Thyroid gland (tissue), 4 donors: ENCODE data around the gene DKK1. TPM values are rescaled to one million over a fixed set of nuclear protein-coding genes. Genes with fewer than 3 reads are reported as not detected.

Experiments
- DNase-seq, 2 donors: peaks; one replicate each; pipeline ENCODE4 v3.0.0-alpha.2; 2019
- H3K27ac ChIP-seq, 3 donors: fragments of 200-600 bp; sonication (generic); 1 replicate in 2 of 3; 2 replicates in 1 of 3; pipeline ENCODE4 v1.5.1; 2016 to 2019; ENCODE audit warnings: mild to moderate bottlenecking in 1 of 3, moderate library complexity in 1 of 3
- H3K27me3 ChIP-seq: fragments of 200-600 bp; sonication (generic); one replicate; pipeline ENCODE4 v1.5.1; 2019
- H3K36me3 ChIP-seq, 2 donors: fragments of 200-600 bp; sonication (generic); one replicate each; pipeline ENCODE4 v1.5.1; 2016 to 2019
- H3K4me1 ChIP-seq, 2 donors: fragments of 200-600 bp; sonication (generic); one replicate each; pipeline ENCODE4 v1.5.1; 2017 to 2019
- H3K4me3 ChIP-seq, 3 donors: fragments of 200-600 bp; sonication (generic); replicated peaks in 1 of 3; 1 replicate in 2 of 3; 2 replicates in 1 of 3; pipeline ENCODE4 v1.5.1; 2016; ENCODE audit warnings: mild to moderate bottlenecking in 1 of 3
- H3K9me3 ChIP-seq: fragments of 200-600 bp; sonication (generic); one replicate; pipeline ENCODE4 v1.5.1; 2017
- CTCF ChIP-seq, 6 experiments: fragments of 200-600 bp in 3 of 6; fragments of 450-650 bp in 3 of 6; sonication (generic) in 3 of 6; IDR thresholded peaks; one replicate each; pipeline ENCODE4 v1.5.1; 2016 to 2019; ENCODE audit warnings: antibody characterized with exemption in 6 of 6, mild to moderate bottlenecking in 2 of 6, inconsistent platforms in 1 of 6, moderate library complexity in 1 of 6
- POLR2A ChIP-seq, 2 donors: fragments of 450-650 bp; IDR thresholded peaks; one replicate each; pipeline ENCODE4 v1.6.1; 2017; ENCODE audit warnings: antibody characterized with exemption in 2 of 2, mild to moderate bottlenecking in 2 of 2, moderate library complexity in 1 of 2
- WGBS, 2 donors: methylation state at CpG; one replicate each; pipeline ENCODE4 v1.1.5; 2017; 5-methylcytosine and 5-hydroxymethylcytosine counted together
- intact Hi-C: fragments of 100-400 bp; cut with DNase I; formaldehyde crosslinking; loops from one replicate; pipeline ENCODE4 v1.15.1; 2023
- total RNA-seq, 4 donors: library from RNA; depleted of rRNA; stranded (reverse); fragments of >200 nt; gene quantifications; one replicate each; pipeline ENCODE4 v1.2.3, GENCODE V29; 2016

Gene DKK1
- total RNA-seq, 4 donors from 2014 or later = 1.7 to 3.2 TPM; not detected in 2

GRCh38 chr10:52316001-52316400 lies 1.9 kb downstream of the DKK1 start:
- DNase-seq = no peak
- H3K4me3 ChIP-seq = no peak overlapping the region
- no peaks in the 10 kb centered on the region for H3K36me3 ChIP-seq
- no peak overlapping the region for H3K27ac ChIP-seq
- intact Hi-C loops = loop anchor here (10.0 kb wide), 1 partner anchor 169 kb away; no protein-coding TSS in a partner anchor
- WGBS, 2 donors = 73 to 86% methylated on average over 1 of the region's 1 CpG
- H3K27me3 ChIP-seq = no peaks in the 10 kb centered on the region
- H3K4me1 ChIP-seq = peaks cover 0 to 23% of the 10 kb centered on the region in 2 donors
- no peaks in the 10 kb centered on the region for H3K9me3 ChIP-seq
- TF ChIP-seq POLR2A (IDR thresholded peaks at IDR 0.05) (no peak), CTCF (IDR thresholded peaks at IDR 0.05) (no peak)

- Histone ChIP-seq H3K4me1 (peaks cover 0 to 23% of the 10 kb centered on the region in 2 donors), H3K9me3 (no peaks in the 10 kb centered on the region), H3K27me3 (no peaks in the 10 kb centered on the region), H3K27ac (no peak overlapping the region), H3K4me3 (no peak overlapping the region), H3K36me3 (no peaks in the 10 kb centered on the region)
- no peak for DNase-seq
- intact Hi-C loops = loop anchor here (10.0 kb wide), 1 partner anchor 168 kb away; no protein-coding TSS in a partner anchor
- WGBS, 2 donors = 78 to 80% methylated on average over 4 of the region's 4 CpGs
- no peak for TF ChIP-seq CTCF (IDR thresholded peaks at IDR 0.05)
Observed at GRCh38 chr10:52316500-52316899, 2.4 kb downstream of the DKK1 start.

GRCh38 chr10:52318136-52318701 lies 4.1 kb downstream of the DKK1 start:
- Histone ChIP-seq H3K36me3 (no peaks in the 10 kb centered on the region), H3K9me3 (no peaks in the 10 kb centered on the region), H3K27ac (no peak overlapping the region), H3K4me1 (peaks cover 0 to 18% of the 10 kb centered on the region in 2 donors), H3K4me3 (no peak overlapping the region), H3K27me3 (no peaks in the 10 kb centered on the region)
- DNase-seq = no peak
- TF ChIP-seq CTCF (IDR thresholded peaks at IDR 0.05) (no peak), POLR2A (IDR thresholded peaks at IDR 0.05) (no peak)
- 53 to 54% methylated on average over 5 of the region's 5 CpGs for WGBS, 2 donors
- intact Hi-C loops = loop anchor here (10.0 kb wide), 1 partner anchor 167 kb away; no protein-coding TSS in a partner anchor

- Histone ChIP-seq H3K4me3 (no peak overlapping the region), H3K36me3 (no peaks in the 10 kb centered on the region)
- intact Hi-C loops = loop anchor here (10.0 kb wide), 1 partner anchor 166 kb away; no protein-coding TSS in a partner anchor
Observed at GRCh38 chr10:52318822-52319464, 4.9 kb downstream of the DKK1 start.

More at GRCh38 chr10:52318822-52319464, 4.9 kb downstream of the DKK1 start:
- no peak for DNase-seq
- H3K27ac ChIP-seq = no peak overlapping the region
- H3K9me3 ChIP-seq = no peaks in the 10 kb centered on the region
- peaks cover 0 to 11% of the 10 kb centered on the region in 2 donors for H3K4me1 ChIP-seq
- H3K27me3 ChIP-seq = no peaks in the 10 kb centered on the region
- TF ChIP-seq CTCF (IDR thresholded peaks at IDR 0.05) (no peak), POLR2A (IDR thresholded peaks at IDR 0.05) (no peak)
- WGBS, 2 donors = 90 to 91% methylated on average over 7 of the region's 7 CpGs
